22Rv1 (cell line): ENCODE data around the gene ALDOA.

ENCODE experiments used
- ZFX ChIP-seq: fragments of 450-650 bp; IDR thresholded peaks from 2 replicates; pipeline ENCODE4 v1.6.1; 2017; ENCODE audit warnings: antibody characterized with exemption, borderline replicate concordance
- TF ChIP-seq, protein P1 (sequence below): fragments of 450-650 bp; IDR thresholded peaks from 2 replicates; pipeline ENCODE4 v1.5.1; 2017; ENCODE audit warnings: mild to moderate bottlenecking

- TF ChIP-seq, protein P1, sequence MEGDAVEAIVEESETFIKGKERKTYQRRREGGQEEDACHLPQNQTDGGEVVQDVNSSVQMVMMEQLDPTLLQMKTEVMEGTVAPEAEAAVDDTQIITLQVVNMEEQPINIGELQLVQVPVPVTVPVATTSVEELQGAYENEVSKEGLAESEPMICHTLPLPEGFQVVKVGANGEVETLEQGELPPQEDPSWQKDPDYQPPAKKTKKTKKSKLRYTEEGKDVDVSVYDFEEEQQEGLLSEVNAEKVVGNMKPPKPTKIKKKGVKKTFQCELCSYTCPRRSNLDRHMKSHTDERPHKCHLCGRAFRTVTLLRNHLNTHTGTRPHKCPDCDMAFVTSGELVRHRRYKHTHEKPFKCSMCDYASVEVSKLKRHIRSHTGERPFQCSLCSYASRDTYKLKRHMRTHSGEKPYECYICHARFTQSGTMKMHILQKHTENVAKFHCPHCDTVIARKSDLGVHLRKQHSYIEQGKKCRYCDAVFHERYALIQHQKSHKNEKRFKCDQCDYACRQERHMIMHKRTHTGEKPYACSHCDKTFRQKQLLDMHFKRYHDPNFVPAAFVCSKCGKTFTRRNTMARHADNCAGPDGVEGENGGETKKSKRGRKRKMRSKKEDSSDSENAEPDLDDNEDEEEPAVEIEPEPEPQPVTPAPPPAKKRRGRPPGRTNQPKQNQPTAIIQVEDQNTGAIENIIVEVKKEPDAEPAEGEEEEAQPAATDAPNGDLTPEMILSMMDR = no peak
- TF ChIP-seq ZFX = no peak
Observed at GRCh38 chr16:30031477-30031918, 34.1 kb upstream of the ALDOA start.
